ENCODE measurements around the gene TUBGCP6. TPM values are rescaled to one million over a fixed set of nuclear protein-coding genes. Genes with fewer than 3 reads are reported as not detected.
A peak's percentile ranks its signal among the peaks of the same experiment; 100 is the strongest.

TUBGCP6 gene
- total RNA-seq, 1 donor from 2014 or later: 65.9 TPM

- H3K9me3 Mint-ChIP-seq: no peaks in the 10 kb centered on the region
- no peaks in the 10 kb centered on the region for H3K27me3 Mint-ChIP-seq (ENCODE audit: low read depth)
- H3K4me1 Mint-ChIP-seq: peaks cover 8% of the 10 kb centered on the region
- H3K27ac Mint-ChIP-seq: peak overlapping the region; percentile 53
- no peak for TF ChIP-seq CTCF (IDR thresholded peaks at IDR 0.05; ENCODE audit: unreplicated experiment)
- H3K4me3 Mint-ChIP-seq: no peak overlapping the region
- H3K36me3 Mint-ChIP-seq: peaks cover 12% of the 10 kb centered on the region
- DNase-seq (ENCODE audit: low spot score in 2 of 2, unreplicated experiment in 2 of 2): no peak
Measured at GRCh38 chr22:50285568-50286229, 40.9 kb upstream of the TUBGCP6 start.

GRCh38 chr22:50284479-50284878 is 39.7 kb upstream of the TUBGCP6 start:
- H3K27ac Mint-ChIP-seq: peak overlapping the region; percentile 70

GRCh38 chr22:50283821-50284220 is 39.0 kb upstream of the TUBGCP6 start:
- Mint-ChIP-seq H3K36me3 (peaks cover 13% of the 10 kb centered on the region), H3K9me3 (no peaks in the 10 kb centered on the region), H3K4me3 (no peak overlapping the region), H3K27me3 (ENCODE audit: low read depth) (no peaks in the 10 kb centered on the region), H3K4me1 (peaks cover 8% of the 10 kb centered on the region), H3K27ac (no peak overlapping the region)
- DNase-seq (ENCODE audit: low spot score in 2 of 2, unreplicated experiment in 2 of 2): no peak
- TF ChIP-seq CTCF (IDR thresholded peaks at IDR 0.05; ENCODE audit: unreplicated experiment): no peak

More at GRCh38 chr22:50284479-50284878, 39.7 kb upstream of the TUBGCP6 start:
- Mint-ChIP-seq H3K9me3 (no peaks in the 10 kb centered on the region), H3K4me1 (peaks cover 8% of the 10 kb centered on the region), H3K27me3 (ENCODE audit: low read depth) (no peaks in the 10 kb centered on the region), H3K4me3 (peak overlapping the region; percentile 16), H3K36me3 (peaks cover 13% of the 10 kb centered on the region)
- TF ChIP-seq CTCF (IDR thresholded peaks at IDR 0.05; ENCODE audit: unreplicated experiment): no peak
- no peak for DNase-seq (ENCODE audit: low spot score in 2 of 2, unreplicated experiment in 2 of 2)

GRCh38 chr22:50282361-50283155 is 37.7 kb upstream of the TUBGCP6 start:
- no peaks in the 10 kb centered on the region for H3K9me3 Mint-ChIP-seq

GRCh38 chr22:50281957-50282356 is 37.1 kb upstream of the TUBGCP6 start:
- Mint-ChIP-seq H3K36me3 (peaks cover 15% of the 10 kb centered on the region), H3K4me1 (peaks cover 8% of the 10 kb centered on the region), H3K27me3 (ENCODE audit: low read depth) (no peaks in the 10 kb centered on the region), H3K27ac (peak overlapping the region; percentile 67), H3K9me3 (no peaks in the 10 kb centered on the region), H3K4me3 (no peak overlapping the region)
- DNase-seq (ENCODE audit: low spot score in 2 of 2, unreplicated experiment in 2 of 2): no peak
- no peak for TF ChIP-seq CTCF (IDR thresholded peaks at IDR 0.05; ENCODE audit: unreplicated experiment)

More at GRCh38 chr22:50282361-50283155, 37.7 kb upstream of the TUBGCP6 start:
- H3K4me3 Mint-ChIP-seq: no peak overlapping the region
- peaks cover 12% of the 10 kb centered on the region for H3K36me3 Mint-ChIP-seq
- TF ChIP-seq CTCF (IDR thresholded peaks at IDR 0.05; ENCODE audit: unreplicated experiment): no peak
- no peaks in the 10 kb centered on the region for H3K27me3 Mint-ChIP-seq (ENCODE audit: low read depth)
- peaks cover 8% of the 10 kb centered on the region for H3K4me1 Mint-ChIP-seq
- H3K27ac Mint-ChIP-seq: peak overlapping the region; percentile 96
- peak; percentile 65 to 79 for DNase-seq (ENCODE audit: low spot score in 2 of 2, unreplicated experiment in 2 of 2)

Measured in mesothelial cell of epicardium (in vitro differentiated cells).